GM19240 (cell line): Measurements from ENCODE around the gene C16orf90.
"Not testable (repeated sequence)": the region's sequence is repeated elsewhere in the genome, so short reads cannot be mapped to it uniquely, and the experiment has no call there.

Source experiments
- DNase-seq: peaks from one replicate; pipeline ENCODE4 v3.0.0; 2011; ENCODE audit warnings: low spot score; ENCODE audit not compliant: insufficient read length

Gene C16orf90

DNA sequence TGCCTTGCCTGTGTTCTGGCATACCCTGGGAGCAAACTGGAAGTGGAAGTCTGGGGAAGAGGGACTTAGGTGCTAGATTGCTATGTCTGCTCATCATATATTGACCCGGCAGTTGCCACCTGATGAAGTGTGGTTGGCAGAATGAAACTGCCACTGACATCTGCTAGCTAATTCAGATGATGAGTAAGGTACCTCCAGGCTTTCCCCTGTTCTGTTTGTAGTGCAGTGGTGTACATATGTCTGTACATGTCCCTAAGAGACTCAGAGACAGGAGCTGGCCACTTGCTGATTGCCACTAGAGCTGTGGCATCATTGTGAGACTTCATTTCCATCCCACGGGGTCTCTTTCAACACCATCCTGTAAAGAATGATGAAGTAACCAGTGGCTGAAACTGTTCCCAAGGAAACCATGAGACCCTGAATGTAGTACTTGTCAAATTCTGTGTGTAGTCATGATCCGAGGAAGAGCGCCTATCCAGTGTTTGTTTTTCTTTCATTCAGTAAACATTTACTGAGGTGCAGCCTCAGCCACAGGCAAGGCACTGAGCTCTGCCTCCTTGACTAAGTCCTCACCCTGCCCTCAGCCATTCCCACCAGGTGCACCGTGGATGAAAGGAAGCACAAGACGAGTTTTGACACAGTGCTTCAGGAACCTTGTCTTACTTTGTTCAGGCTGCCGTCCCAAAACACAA is 18.7 kb upstream of the C16orf90 start:
- DNase-seq, result no peak

DNA sequence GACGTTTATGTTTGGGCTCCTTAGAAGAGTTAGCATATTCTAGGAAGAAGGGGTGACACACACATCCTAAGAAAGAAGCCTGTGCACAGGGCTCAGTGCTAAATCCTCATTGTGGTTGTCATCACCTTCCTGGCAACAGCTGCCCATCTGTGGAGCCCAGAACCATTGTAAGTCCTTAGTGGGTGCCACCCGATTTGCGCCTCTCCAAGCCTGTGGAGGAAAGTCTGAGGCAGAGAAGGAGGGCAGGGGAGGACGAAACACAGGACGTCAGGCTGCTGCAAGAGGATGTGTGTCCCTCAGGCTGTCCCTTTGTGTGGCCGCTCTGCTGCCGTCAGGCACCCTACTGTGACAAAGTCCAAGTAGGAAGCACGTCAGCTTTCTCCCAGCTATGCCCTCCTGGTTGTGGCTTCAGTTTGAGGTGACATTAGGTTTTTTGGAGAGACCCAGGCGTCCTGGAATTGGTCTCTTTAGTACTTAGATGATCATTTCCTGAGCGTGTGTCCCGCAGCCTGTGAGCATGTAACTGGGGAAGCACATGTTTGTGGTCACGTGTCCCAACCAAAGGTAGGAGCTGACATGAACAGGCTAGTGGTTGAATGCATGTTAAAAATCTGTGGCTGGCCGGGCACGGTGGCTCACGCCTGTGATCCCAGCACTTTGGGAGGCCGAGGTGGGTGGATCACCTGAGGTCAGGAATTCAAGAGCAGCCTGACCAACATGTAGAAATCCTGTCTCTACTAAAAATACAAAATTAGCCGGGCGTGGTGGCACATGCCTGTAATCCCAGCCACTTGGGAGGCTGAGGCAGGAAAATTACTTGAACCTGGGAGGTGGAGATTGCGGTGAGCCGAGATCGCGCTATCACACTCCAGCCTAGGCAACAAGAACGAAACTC is 16.2 kb upstream of the C16orf90 start:
- DNase-seq, result no peak

DNA sequence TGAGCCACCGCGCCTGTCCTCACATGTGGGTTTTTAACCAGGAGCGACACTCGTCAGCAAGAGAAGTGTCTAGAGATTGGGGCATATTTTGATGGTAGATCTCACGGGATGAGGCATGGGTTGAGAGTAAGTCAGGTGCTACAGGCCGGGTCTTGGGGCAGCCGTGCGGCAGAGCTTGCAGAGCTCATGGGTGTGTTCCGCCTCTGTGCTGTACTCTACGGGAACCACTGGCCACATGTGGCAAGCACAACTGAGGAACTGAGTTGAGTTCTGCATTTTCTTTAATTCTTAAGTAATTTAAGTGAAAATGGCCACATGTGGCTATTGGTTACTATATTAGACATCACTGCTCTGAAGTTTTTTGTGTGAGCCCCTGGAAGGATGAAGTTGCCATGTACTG is 15.1 kb upstream of the C16orf90 start:
- DNase-seq, result no peak

DNA sequence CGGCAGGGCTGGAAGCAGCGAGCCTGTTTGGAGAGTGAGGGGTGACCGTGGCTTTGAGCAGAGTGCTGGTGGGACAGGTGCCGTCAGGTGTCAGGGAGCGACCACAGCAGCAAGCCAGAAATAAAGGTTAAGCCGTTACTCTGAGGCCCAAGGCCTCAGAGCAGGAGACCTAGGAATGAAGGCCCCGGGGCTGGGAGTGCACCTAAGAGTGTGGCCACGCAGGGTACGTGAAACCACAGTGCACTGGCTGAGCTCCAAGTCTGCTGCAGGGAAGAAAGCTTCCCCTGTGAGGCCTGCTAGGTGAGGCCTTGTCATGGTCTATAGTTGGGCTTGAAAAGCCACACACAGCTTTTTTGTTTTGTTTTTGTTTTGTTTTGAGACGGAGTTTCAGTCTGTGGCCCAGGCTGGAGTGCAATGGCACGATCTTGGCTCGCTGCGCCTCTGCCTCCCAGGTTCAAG is 14.2 kb upstream of the C16orf90 start:
- DNase-seq, result no peak

DNA sequence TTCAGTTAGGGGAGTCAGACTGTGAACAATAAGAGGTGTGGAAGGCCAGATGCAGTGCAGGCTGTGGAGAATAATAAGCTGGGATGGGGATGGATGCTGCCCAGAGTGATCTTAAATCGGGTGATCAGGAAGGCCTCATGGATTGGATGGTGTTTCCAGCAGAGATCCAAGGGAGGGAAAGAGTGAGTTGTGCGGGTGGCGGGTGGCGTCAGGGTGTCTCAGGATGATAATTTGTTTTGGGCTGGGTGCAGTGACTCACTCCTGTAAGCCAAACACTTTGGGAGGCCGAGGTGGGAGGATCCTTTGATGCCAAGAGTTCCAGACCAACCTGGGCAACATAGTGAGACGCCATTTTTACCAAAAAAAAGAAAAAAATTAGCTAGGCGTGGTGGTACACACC is 13.4 kb upstream of the C16orf90 start:
- DNase-seq, result no peak

DNA sequence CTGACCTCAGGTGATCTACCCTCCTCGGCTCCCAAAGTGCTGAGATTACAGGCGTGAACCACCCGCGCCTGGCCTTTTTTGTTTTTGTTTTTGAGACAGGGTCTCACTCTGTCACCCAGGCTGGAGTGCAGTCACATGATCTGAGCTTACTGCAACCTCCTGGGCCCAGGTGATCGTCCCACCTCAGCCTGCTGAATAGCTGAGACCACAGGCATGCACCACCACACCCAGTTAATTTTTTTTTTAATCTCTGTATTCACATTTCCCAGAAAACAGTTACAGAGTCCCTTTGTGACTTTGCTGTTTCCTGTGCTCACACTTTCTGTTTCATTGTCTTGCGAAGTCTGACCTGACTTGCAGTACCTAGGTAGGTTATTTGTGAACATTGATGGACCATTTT is 8.2 kb upstream of the C16orf90 start:
- DNase-seq, result no peak

DNA sequence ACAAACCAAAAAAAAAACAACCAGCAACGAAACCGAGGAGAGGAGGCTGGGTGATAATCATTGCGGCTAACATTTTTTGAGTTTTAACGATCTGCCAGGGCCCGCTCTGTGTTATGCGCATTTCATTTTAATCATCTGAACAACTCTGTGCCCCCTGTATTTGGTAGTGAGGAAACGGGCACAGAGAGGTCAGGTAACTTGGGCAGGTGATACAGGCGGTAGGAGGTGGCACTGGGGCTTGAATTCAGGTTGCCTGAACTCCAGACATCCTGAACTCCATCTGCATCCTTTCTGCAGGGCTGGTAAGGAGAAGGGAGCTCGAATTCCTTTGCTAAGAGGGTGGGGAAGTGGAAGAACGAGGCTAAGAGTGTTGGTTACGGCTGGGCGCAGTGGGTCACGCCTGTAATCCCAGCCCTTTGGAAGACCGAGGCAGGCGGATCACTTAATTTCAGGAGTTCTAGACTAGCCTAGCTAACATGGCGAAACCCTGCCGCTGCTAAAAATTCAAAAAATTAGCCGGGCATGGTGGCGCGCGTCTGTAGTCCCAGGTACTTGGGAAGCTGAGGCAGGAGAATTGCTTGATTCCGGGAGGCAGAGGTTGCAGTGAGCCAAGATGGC is 6.6 kb upstream of the C16orf90 start:
- DNase-seq, result no peak

DNA sequence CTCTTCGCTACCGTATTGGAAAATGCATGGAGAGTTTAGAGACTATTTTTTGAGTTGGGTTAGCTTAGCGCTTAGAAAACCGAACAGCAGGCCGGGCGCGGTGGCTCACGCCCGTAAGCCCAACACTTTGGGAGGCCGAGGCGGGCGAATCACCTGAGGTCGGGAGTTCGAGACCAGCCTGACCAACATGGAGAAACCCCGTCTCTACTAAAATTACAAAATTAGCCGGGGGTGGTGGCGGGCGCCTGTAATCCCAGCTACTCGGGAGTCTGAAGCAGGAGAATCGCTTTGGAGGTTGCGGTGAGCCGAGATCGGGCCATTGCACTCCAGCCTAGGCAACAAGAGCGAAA is 6.1 kb upstream of the C16orf90 start:
- not testable (repeated sequence) for DNase-seq

DNA sequence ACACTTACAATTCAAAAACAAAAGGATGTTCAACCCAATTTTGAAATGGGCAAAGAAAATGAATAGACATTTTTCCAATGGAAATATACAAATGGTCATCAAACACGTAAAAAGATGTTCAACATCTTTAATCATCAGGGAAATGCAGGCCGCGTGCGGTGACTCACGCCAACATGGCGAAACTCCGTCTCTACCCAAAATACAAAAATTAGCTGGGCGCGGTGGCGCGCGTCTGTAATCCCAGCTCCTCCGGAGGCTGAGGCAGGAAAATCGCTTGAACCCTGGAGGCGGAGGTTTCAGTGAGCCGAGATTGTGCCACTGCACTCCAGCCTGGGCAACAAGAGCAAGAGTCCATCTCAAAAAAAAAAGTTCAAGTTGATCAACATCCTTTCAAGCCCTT is 3.7 kb upstream of the C16orf90 start:
- DNase-seq, result no peak

DNA sequence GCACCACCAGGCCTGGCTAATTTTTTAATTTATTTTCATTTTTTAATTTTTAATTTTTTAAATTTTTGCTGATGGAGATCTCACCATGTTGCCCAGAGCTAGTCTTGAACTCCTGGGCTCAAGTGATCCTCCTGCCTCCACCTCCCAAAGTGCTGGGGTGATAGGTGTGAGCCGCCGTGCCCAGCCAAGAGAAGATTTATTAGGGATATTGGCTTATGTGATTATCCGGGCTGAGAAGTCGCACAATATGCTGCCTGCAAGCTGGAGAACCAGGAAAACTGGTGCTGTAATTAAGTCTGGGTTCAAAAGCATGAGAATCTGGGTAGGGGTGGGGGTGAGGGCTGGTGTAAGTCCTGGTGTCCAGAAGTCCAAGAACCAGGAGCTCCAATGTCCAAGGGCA is 2.5 kb upstream of the C16orf90 start:
- DNase-seq, result no peak

DNA sequence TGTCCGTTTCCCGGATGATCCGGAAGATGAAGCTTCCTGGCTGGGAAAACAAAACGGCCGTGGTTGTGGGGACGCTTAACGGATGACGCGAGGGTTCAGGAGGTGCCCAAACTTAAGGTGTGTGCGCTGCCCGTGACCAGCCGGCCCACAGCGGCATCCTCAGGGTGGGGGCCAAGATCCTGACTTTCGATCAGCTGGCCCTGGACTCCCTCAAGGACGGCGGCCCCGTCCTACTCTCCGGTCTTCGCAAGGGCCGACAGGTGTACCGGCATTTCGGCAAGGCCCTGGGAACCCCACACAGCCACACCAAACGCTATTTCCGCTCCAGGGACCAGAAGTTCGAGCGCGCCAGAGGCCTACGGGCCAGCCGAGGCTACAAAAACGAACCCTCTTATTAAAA is 1.1 kb upstream of the C16orf90 start:
- DNase-seq, result no peak

DNA sequence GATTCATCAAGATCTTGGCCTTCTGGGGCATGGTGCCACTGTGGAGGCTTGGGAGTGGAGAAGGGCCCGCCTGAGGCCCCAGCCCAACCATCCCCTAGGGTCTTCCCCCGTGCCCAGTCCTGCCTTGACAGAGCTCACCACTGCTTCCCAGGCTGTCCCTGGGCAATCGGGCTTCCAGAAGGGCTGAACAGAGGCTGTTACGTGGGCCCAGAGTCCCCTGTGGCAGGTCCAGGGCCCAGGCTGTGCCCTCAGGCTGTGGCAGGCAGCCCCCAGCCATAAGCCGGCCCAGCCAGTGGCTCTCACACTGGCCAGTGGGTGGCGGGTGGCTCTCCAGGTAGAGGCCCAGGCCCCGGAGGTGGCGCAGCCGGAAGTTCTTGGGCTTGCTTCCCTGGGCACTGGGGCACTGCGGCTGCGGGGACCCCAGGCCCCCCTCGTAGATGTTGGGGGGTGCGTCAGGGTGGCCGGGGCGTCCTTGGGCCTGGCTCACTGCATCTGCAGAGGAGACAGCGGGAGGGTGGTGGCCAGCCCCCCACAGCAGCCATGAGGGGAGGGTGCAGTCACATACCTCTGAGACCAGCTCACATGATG is 809 bp downstream of the C16orf90 start:
- no peak for DNase-seq

DNA sequence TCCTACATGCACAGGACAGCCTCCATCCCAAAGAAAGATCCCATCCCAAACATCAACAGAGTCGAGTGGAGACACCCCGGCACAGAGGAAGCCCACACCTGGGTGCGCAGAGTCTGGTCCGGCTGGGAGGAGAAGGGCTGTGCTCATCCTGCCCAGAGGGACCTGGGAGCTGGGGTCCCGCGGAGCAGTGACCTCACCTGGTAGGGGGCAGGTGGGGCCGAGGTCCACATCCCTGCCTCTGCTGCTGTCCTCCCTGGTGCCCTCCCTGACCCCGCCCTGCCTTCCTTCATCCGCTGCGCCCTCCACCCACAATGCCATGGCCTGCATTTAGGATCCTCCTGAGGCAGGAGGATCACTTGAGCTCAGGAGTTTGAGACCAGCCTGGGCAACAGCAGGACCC is 2.9 kb downstream of the C16orf90 start:
- no peak for DNase-seq

DNA sequence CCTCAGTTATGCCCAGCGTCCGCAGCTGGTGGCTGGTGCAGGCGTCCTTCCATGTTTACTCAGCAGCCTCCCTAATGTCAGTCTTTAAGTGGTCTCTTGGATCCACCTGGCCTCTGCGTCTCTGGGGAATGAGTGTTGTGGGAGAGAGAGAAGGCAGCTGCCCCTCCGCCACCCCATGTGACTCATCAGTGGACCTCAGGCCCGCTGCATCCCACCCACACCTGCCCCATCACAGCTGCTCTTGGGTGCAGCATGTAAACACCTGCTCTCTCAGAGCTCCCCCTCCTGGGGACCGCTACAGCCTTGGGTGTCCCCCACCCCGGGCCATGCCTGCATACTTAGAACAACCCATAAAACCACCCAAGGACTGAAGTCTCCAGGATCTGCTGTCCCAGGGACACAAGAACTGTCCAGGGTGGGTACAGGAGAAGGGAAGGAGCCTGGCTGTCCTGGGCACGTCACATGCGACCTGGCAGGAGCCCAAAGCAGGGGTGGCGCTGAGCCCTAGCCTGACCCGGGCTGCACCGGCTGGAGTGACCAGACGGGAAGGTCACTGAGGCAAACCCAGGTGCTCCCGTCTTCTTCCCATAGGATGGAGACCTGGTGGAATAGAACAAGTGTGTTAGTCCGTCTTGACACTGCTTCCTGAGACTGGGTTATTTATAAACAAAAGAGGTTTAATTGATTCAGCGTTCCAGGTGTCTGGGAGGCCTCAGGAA is 4.2 kb downstream of the C16orf90 start:
- no peak for DNase-seq

DNA sequence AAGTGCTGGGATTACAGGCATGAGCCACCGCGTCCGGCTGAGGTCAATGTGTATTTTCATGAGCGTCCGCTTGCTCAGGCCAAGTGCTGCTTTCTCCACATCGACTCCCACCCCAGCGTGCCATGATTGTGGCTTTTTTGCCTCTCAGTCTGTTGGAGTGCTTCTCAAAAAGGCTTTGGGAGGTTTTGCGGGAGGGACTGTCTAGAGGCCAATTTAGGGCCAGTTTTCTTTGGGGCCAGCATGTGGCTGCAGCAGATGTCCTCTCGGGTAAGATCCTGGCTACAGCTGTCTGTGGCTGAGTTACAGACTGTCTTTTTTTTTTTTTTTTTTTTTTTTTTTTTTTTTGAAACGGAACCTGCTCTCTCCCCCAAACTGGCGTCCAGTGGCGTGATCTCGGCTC is 6.5 kb downstream of the C16orf90 start:
- DNase-seq, result no peak

DNA sequence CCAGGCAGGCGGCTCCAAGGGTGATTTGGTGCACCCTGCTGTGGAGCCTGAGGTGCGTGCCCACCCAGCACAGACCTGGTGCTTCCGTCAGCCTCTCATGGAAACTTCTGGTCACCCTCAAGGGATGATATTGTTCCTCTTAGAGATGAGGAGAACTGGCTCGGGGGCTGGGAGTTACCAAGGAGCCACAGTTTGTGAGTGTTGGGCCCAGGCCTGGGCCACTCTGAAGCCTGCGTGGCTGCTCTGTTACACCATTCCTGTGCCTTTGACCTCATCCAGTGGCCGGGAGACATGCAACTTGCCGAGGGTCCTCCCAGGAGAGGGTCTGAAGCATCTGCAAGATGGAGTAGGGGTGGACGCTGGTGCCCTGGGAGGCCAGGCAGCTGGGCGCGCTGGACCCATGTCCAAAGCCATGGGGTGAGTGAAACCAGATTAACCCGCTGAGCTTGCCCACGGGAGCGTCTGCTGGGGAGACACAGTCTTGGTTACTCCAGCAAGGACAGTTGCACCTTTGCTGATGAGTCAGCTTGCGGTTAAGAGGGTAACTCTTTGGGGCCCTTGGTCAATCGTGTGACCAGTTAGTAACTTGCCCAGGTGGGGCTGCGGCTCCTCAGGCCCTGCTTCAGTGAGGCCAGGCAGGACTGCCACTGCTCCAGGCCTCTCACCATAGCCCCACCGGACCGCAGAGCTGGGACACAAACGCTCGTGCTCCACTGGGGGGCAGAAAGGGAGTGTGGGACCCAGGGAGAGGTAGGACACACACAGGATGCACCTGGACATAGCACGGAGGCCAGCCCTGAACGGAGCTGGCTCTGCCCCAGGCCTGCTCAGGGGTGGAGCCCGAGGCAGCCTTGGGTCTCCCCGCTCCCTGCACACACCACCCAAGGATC is 7.5 kb downstream of the C16orf90 start:
- DNase-seq, result no peak

DNA sequence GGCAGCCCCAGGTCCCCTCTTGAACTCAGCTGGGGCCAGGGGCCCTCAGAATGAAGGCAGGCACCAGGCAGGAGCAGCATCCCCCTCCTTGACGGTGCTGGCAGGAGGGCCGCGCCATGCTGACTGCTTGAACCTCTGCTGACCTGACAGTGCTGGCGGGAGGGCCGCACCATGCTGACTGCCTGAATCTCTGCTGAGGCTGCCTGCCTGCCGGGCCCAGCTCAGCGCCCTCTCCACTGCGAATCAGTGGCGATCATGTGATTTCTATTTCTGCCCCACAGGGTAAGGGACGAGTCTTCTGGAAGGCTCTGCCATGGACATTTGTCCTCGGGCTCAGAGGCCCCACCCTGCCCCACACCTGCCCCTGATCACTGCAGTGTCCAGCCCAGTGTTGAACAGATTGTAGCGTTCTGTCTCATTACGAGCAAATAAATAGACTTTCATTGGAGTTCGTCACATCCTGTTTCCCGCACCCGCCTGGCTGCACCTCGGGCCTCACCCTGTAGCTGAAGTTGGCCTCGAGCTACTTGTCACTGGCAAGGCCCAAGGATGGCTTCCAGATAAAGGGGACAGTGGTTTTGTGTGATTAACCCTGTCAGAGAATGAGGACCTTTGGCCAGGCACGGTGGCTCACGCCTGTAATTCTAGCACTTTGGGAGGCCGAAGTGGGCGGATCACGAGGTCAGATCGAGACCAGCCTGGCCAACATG is 8.6 kb downstream of the C16orf90 start:
- no peak for DNase-seq

DNA sequence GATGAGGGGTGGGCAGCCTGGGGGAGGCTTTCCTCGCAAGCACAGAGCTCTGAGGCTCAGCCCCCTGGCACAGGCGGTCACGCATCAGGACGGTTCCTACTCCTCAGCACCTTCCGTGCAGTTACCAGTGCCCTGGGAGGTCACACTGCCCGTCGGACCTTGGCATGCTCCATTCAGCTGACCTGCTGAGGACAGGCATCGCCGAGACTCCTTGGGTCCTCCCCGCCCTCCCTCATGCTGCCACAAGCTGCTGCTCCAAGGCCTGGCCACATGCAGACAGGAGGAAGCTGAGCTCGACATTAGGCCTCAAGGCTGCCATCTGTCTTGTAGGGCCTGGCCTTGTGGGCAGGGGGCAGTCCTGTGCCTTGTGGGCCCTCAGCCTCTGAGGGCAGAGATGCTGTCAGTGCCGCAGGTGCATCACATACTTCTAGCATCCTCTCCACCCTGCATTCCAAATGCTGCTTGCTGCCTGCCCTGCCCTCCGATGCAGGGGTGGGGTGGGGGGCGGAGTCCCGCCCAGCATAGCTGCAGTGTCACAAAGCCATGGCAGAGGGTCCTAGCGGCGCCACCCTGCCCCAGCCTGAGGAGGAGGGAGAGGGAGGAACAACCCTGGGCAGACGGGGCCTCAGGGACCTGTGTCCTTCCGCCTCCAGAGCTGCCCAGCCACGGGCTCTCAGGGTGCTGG is 9.3 kb downstream of the C16orf90 start:
- DNase-seq, result no peak

DNA sequence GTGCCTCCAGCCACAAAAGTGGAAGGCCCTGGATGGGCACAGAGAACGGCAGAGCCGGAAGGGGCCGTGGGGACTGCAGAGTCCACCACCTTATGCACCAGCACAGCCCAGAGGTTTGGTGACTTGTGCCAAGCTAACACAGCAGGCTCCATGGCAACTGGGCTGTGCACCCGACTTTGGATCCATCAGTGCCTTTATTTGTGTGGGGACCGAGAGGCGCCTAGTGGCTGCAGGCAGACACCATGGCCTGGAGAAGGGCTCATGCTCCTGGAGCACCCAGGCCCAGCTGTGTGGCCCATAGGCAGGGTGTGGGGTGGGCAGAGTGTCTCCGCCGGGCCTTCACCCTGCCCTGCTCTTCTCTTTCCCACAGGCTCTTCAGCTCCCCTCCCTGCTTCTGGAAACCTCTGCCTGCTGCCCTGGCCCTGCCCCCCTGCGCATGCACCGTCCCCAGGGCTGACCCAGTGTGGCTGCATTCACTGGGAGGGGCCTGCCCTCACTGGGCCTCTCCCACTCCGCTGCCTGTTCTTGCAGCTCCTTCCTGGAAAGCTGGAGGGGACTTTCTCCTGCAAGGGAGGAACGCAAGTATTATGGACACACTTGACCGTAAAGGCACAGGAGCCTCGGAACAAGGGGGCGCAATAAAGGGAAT is 10.1 kb downstream of the C16orf90 start:
- DNase-seq, result no peak
